Gastroesophageal sphincter (tissue), 3 donors: Measurements from ENCODE around the gene TOP1.

Experiments
- POLR2A ChIP-seq, 2 donors: fragments of 450-650 bp; IDR thresholded peaks; one replicate each; pipeline ENCODE4 v1.6.1; 2017; ENCODE audit warnings: antibody characterized with exemption in 2 of 2, mild to moderate bottlenecking in 2 of 2, moderate library complexity in 1 of 2
- POLR2AphosphoS5 ChIP-seq: sonication (generic); formaldehyde crosslinking; IDR thresholded peaks from one replicate; pipeline ENCODE4 v1.6.1; 2017; ENCODE audit warnings: antibody characterized with exemption
- TF ChIP-seq, protein P1 (sequence below), 4 experiments: fragments of 200-600 bp in 2 of 4; fragments of 450-650 bp in 2 of 4; sonication (generic) in 1 of 4; IDR thresholded peaks; one replicate each; pipeline ENCODE4 v1.5.1; 2017 to 2019; ENCODE audit warnings: antibody characterized with exemption in 4 of 4, mild to moderate bottlenecking in 2 of 4, moderate library complexity in 2 of 4

DNA sequence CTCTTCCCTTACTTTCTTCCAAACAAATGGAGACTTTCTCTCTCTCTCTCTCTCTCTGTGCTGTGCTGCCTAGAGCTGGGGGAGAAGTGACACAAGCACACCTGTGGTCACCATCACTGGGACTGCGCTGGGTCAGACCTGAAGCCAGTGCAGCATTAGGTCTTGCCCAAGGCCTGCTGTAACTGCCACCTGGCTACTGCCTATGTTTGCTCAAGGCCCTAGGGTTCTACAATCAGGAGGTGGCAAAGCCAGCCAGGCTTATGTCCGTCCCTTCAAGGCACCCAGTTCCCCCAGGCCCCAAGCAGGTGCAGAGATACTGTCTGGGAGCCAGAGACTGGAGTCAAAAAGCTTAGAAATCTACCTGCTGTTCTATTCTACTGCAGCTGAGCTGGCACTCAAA is 49.4 kb upstream of the TOP1 start:
- TF ChIP-seq, protein P1, sequence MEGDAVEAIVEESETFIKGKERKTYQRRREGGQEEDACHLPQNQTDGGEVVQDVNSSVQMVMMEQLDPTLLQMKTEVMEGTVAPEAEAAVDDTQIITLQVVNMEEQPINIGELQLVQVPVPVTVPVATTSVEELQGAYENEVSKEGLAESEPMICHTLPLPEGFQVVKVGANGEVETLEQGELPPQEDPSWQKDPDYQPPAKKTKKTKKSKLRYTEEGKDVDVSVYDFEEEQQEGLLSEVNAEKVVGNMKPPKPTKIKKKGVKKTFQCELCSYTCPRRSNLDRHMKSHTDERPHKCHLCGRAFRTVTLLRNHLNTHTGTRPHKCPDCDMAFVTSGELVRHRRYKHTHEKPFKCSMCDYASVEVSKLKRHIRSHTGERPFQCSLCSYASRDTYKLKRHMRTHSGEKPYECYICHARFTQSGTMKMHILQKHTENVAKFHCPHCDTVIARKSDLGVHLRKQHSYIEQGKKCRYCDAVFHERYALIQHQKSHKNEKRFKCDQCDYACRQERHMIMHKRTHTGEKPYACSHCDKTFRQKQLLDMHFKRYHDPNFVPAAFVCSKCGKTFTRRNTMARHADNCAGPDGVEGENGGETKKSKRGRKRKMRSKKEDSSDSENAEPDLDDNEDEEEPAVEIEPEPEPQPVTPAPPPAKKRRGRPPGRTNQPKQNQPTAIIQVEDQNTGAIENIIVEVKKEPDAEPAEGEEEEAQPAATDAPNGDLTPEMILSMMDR (IDR thresholded peaks at IDR 0.05): no peak
- TF ChIP-seq POLR2A (IDR thresholded peaks at IDR 0.05) (no peak), POLR2AphosphoS5 (no peak)
